ENCODE data around the gene LGALS13. TPM values are rescaled to one million over a fixed set of nuclear protein-coding genes. Genes with fewer than 3 reads are reported as not detected.

Gene LGALS13
- total RNA-seq, 1 experiment from 2014 or later: not detected

GRCh38 chr19:39568604-39569003 lies 33.7 kb upstream of the LGALS13 start:
- Mint-ChIP-seq H3K4me1 (ENCODE audit: low read depth, unreplicated experiment) (peaks cover 11% of the 10 kb centered on the region), H3K27ac (ENCODE audit: unreplicated experiment) (peak overlapping the region; percentile 66), H3K27me3 (ENCODE audit: unreplicated experiment) (peaks cover 36% of the 10 kb centered on the region), H3K9me3 (ENCODE audit: low read depth, unreplicated experiment) (peaks cover 5% of the 10 kb centered on the region), H3K36me3 (ENCODE audit: insufficient read depth, unreplicated experiment) (no peaks in the 10 kb centered on the region), H3K4me3 (ENCODE audit: low read depth, unreplicated experiment) (no peak overlapping the region)
- intact Hi-C loops (cut with micrococcal nuclease; ENCODE audit: unreplicated experiment): no loop called here
- peak; percentile 25 for DNase-seq
- TF ChIP-seq, protein P1, sequence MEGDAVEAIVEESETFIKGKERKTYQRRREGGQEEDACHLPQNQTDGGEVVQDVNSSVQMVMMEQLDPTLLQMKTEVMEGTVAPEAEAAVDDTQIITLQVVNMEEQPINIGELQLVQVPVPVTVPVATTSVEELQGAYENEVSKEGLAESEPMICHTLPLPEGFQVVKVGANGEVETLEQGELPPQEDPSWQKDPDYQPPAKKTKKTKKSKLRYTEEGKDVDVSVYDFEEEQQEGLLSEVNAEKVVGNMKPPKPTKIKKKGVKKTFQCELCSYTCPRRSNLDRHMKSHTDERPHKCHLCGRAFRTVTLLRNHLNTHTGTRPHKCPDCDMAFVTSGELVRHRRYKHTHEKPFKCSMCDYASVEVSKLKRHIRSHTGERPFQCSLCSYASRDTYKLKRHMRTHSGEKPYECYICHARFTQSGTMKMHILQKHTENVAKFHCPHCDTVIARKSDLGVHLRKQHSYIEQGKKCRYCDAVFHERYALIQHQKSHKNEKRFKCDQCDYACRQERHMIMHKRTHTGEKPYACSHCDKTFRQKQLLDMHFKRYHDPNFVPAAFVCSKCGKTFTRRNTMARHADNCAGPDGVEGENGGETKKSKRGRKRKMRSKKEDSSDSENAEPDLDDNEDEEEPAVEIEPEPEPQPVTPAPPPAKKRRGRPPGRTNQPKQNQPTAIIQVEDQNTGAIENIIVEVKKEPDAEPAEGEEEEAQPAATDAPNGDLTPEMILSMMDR (IDR thresholded peaks at IDR 0.05; ENCODE audit: unreplicated experiment): no peak
- no TSS peak for BruUV-seq (replicated peaks)
- CTCF ChIA-PET: no interaction called here

DNA sequence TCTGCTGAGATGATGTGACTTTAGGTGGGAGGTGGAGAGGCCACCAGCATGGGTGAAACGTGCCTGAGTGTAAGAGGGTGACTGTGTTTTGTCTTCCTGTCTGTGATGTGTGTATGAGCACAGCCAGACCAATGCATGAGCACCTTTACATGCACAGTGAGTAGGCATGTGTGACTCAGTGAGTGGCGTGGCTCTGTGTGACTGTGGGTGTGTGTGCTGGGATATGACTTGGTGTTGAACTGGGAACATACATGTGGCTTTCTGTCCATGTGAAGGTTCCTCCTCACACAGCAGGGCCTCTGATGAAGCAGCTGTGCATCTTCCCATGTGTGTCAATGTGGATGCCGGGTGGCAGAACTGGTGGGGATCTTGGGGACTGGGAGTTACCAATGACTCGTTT lies 19.9 kb upstream of the LGALS13 start:
- Mint-ChIP-seq H3K4me1 (ENCODE audit: low read depth, unreplicated experiment) (peaks cover 4% of the 10 kb centered on the region), H3K9me3 (ENCODE audit: low read depth, unreplicated experiment) (peaks cover 6% of the 10 kb centered on the region), H3K27ac (ENCODE audit: unreplicated experiment) (no peak overlapping the region), H3K27me3 (ENCODE audit: unreplicated experiment) (peaks cover 4% of the 10 kb centered on the region), H3K36me3 (ENCODE audit: insufficient read depth, unreplicated experiment) (no peaks in the 10 kb centered on the region), H3K4me3 (ENCODE audit: low read depth, unreplicated experiment) (no peak overlapping the region)
- CTCF ChIA-PET: no interaction called here
- intact Hi-C loops (cut with micrococcal nuclease; ENCODE audit: unreplicated experiment): no loop called here
- BruUV-seq (replicated peaks): no TSS peak
- DNase-seq: no peak
- TF ChIP-seq, protein P1 (IDR thresholded peaks at IDR 0.05; ENCODE audit: unreplicated experiment): no peak

GRCh38 chr19:39582891-39583625 lies 19.3 kb upstream of the LGALS13 start:
- no TSS peak for BruUV-seq (replicated peaks)
- H3K4me3 Mint-ChIP-seq (ENCODE audit: low read depth, unreplicated experiment): no peak overlapping the region
- H3K27me3 Mint-ChIP-seq (ENCODE audit: unreplicated experiment): peaks cover 10% of the 10 kb centered on the region
- peaks cover 6% of the 10 kb centered on the region for H3K4me1 Mint-ChIP-seq (ENCODE audit: low read depth, unreplicated experiment)
- no peak overlapping the region for H3K27ac Mint-ChIP-seq (ENCODE audit: unreplicated experiment)
- no peak for DNase-seq
- CTCF ChIA-PET: interaction anchor here (0.6 kb wide), 1 partner anchor 26 kb away, joined by 9 read pairs; no protein-coding TSS in a partner anchor
- intact Hi-C loops (cut with micrococcal nuclease; ENCODE audit: unreplicated experiment): no loop called here
- peaks cover 6% of the 10 kb centered on the region for H3K9me3 Mint-ChIP-seq (ENCODE audit: low read depth, unreplicated experiment)
- TF ChIP-seq, protein P1 (IDR thresholded peaks at IDR 0.05; ENCODE audit: unreplicated experiment): no peak
- no peaks in the 10 kb centered on the region for H3K36me3 Mint-ChIP-seq (ENCODE audit: insufficient read depth, unreplicated experiment)

DNA sequence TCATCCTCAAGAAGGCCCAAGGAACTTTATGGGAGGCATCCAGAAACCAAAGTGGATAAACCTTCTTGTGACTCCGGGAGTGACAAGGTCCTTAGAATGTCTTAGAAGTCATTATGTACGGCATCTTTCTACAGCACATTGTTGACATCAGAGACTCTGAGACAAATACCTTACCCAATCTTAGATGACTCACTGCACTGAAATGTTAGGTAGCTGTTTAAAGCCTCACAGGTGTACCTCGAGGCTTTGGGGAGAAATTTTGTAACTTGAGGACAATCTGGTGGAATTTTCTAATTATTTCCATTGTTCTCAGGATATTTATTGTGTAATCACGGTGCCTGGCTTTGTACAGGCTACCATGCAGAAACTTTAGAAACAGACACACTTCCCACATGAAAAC lies 14.8 kb upstream of the LGALS13 start:
- TF ChIP-seq, protein P1 (IDR thresholded peaks at IDR 0.05; ENCODE audit: unreplicated experiment): no peak
- DNase-seq: no peak

More for the DNA sequence above, 14.8 kb upstream of the LGALS13 start:
- no peak overlapping the region for H3K27ac Mint-ChIP-seq (ENCODE audit: unreplicated experiment)
- H3K27me3 Mint-ChIP-seq (ENCODE audit: unreplicated experiment): peaks cover 55% of the 10 kb centered on the region
- intact Hi-C loops (cut with micrococcal nuclease; ENCODE audit: unreplicated experiment): no loop called here
- no peaks in the 10 kb centered on the region for H3K36me3 Mint-ChIP-seq (ENCODE audit: insufficient read depth, unreplicated experiment)
- H3K4me3 Mint-ChIP-seq (ENCODE audit: low read depth, unreplicated experiment): no peak overlapping the region
- CTCF ChIA-PET: no interaction called here
- H3K9me3 Mint-ChIP-seq (ENCODE audit: low read depth, unreplicated experiment): no peaks in the 10 kb centered on the region
- BruUV-seq (replicated peaks): no TSS peak
- H3K4me1 Mint-ChIP-seq (ENCODE audit: low read depth, unreplicated experiment): peaks cover 6% of the 10 kb centered on the region
